ENCODE results near the gene IBA57.

DNA sequence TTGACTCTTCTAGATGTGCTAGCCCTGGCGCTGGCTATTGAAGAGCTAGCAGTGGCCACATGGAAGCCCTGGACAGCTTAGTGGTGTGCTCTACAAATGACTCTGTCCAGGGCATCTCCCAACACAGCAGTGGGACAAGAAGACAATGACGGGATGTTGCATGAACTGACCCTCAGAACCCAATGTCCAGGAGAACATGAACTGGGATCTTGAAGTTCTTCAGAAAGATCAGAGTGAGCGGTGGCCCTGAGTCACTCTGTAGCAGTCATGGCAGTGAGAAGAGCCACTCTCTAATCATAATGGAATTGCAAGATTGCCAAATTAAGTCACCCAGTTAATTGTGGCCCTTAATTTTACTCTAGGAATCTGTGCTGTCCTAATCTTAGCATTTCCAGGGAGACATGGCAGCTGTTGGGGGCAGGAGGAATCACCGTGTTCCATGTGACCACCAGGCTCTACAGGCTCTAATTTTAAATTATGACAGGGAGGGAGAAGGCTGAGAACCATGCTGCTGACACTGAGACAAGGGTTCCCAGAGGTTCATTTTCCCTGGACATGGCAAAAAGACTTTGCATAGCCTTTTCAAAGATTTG is 32.0 kb downstream of the IBA57 start:
- TF ChIP-seq, protein P1, sequence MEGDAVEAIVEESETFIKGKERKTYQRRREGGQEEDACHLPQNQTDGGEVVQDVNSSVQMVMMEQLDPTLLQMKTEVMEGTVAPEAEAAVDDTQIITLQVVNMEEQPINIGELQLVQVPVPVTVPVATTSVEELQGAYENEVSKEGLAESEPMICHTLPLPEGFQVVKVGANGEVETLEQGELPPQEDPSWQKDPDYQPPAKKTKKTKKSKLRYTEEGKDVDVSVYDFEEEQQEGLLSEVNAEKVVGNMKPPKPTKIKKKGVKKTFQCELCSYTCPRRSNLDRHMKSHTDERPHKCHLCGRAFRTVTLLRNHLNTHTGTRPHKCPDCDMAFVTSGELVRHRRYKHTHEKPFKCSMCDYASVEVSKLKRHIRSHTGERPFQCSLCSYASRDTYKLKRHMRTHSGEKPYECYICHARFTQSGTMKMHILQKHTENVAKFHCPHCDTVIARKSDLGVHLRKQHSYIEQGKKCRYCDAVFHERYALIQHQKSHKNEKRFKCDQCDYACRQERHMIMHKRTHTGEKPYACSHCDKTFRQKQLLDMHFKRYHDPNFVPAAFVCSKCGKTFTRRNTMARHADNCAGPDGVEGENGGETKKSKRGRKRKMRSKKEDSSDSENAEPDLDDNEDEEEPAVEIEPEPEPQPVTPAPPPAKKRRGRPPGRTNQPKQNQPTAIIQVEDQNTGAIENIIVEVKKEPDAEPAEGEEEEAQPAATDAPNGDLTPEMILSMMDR (IDR thresholded peaks at IDR 0.05) = no peak
- no peak for TF ChIP-seq POLR2A (IDR thresholded peaks at IDR 0.05)
